B cell (primary cell): ENCODE data around the gene BPIFB6. TPM values are rescaled to one million over a fixed set of nuclear protein-coding genes. Genes with fewer than 3 reads are reported as not detected.

Experiments
- ATAC-seq: fragments of 200-7000 bp; cut with Tn5 transposase; one replicate; pipeline ENCODE4 v1.10.0; 2021; ENCODE audit warnings: low read depth, mild to moderate bottlenecking, moderate number of reproducible peaks, moderate library complexity
- CTCF ChIA-PET: fragments of 350-600 bp; sonication (Branson Sonifier 250); formaldehyde crosslinking; loops from one replicate; lab custom pipeline; 2021; ENCODE audit warnings: antibody characterized with exemption, inconsistent platforms; lab: Charles Lee
- POLR2A ChIA-PET: fragments of 350-600 bp; sonication (Branson Sonifier 250); formaldehyde crosslinking; loops from one replicate; lab custom pipeline; 2021; ENCODE audit warnings: antibody characterized with exemption; lab: Charles Lee
- DNase-seq: peaks from one replicate; pipeline ENCODE4 v3.0.0; 2013
- H2AFZ ChIP-seq: 2 replicates; pipeline ENCODE4 v1.6.1; 2012; ENCODE audit warnings: mild to moderate bottlenecking, low read depth, low read length; ENCODE audit not compliant: insufficient read depth, poor library complexity, severe bottlenecking
- H3K27ac ChIP-seq, 2 donors: 1 replicate in 1 of 2; 2 replicates in 1 of 2; pipeline ENCODE4 v1.5.1; 2012 to 2013; ENCODE audit warnings: low read length in 2 of 2, mild to moderate bottlenecking in 2 of 2, moderate library complexity in 1 of 2
- H3K27me3 ChIP-seq, 4 experiments: fragments of 200-600 bp in 1 of 4; sonication (generic) in 1 of 4; replicated peaks in 1 of 4; 1 replicate in 2 of 4; 2 replicates in 2 of 4; pipeline versions ENCODE4 v1.6.1 to v1.7.0; 2013 to 2016; ENCODE audit warnings: low read length in 3 of 4, mild to moderate bottlenecking in 2 of 4, mixed read lengths in 1 of 4, moderate library complexity in 1 of 4; ENCODE audit not compliant: insufficient read depth in 4 of 4, control insufficient read depth in 3 of 4; ENCODE audit errors: control extremely low read depth in 1 of 4
- H3K36me3 ChIP-seq, 2 experiments: replicated peaks in 1 of 2; 1 replicate in 1 of 2; 2 replicates in 1 of 2; pipeline versions ENCODE4 v1.6.1 to v1.7.1; 2013; ENCODE audit warnings: low read length in 1 of 2; ENCODE audit not compliant: insufficient read depth in 2 of 2, control insufficient read depth in 1 of 2; ENCODE audit errors: control extremely low read depth in 1 of 2, extremely low read depth in 1 of 2
- H3K4me1 ChIP-seq, 2 donors: fragments of 200-600 bp in 1 of 2; sonication (generic) in 1 of 2; 1 replicate in 1 of 2; 2 replicates in 1 of 2; pipeline versions ENCODE4 v1.5.1 to v1.6.1; 2013 to 2017; ENCODE audit warnings: low read length in 2 of 2; ENCODE audit not compliant: control insufficient read depth in 2 of 2, insufficient read depth in 2 of 2
- H3K4me2 ChIP-seq: replicated peaks from 2 replicates; pipeline ENCODE3; 2012; ENCODE audit warnings: mild to moderate bottlenecking, low read depth, low read length; ENCODE audit not compliant: poor library complexity, severe bottlenecking
- H3K4me3 ChIP-seq, 5 experiments: fragments of 200-600 bp in 1 of 5; sonication (generic) in 1 of 5; 1 replicate in 3 of 5; 2 replicates in 2 of 5; pipeline versions ENCODE4 v1.5.1 to v1.7.0; 2011 to 2016; ENCODE audit warnings: low read length in 4 of 5, mild to moderate bottlenecking in 4 of 5, low read depth in 2 of 5, control low read depth in 1 of 5, moderate library complexity in 1 of 5; ENCODE audit not compliant: insufficient read depth in 1 of 5; ENCODE audit errors: control extremely low read depth in 1 of 5, extremely low read depth in 1 of 5
- H3K79me2 ChIP-seq: fragments of 200-600 bp; sonication (generic); one replicate; pipeline ENCODE4 v1.6.0; 2016; ENCODE audit warnings: low read length; ENCODE audit not compliant: control insufficient read depth, insufficient read depth
- H3K9ac ChIP-seq: fragments of 200-600 bp; sonication (generic); 2 replicates; pipeline ENCODE4 v1.6.1; 2017; ENCODE audit warnings: mild to moderate bottlenecking, low read length, moderate library complexity
- H3K9me3 ChIP-seq, 3 donors: one replicate each; pipeline versions ENCODE4 v1.6.1 to v1.7.1; 2013; ENCODE audit warnings: low read length in 2 of 3; ENCODE audit not compliant: control insufficient read depth in 2 of 3, insufficient read depth in 1 of 3; ENCODE audit errors: control extremely low read depth in 1 of 3
- H4K20me1 ChIP-seq: 2 replicates; pipeline ENCODE4 v1.6.0; 2012; ENCODE audit warnings: mild to moderate bottlenecking, low read length; ENCODE audit not compliant: insufficient read depth, control insufficient read depth, poor library complexity, severe bottlenecking
- H3K27ac Mint-ChIP-seq: one replicate; pipeline ENCODE4 v1.8.0; 2021; ENCODE audit warnings: mixed read lengths
- H3K27me3 Mint-ChIP-seq: one replicate; pipeline ENCODE4 v1.8.0; 2021; ENCODE audit warnings: mixed read lengths
- H3K4me1 Mint-ChIP-seq: one replicate; pipeline ENCODE4 v1.8.0; 2021; ENCODE audit warnings: mixed read lengths
- H3K4me3 Mint-ChIP-seq: one replicate; pipeline ENCODE4 v1.8.0; 2021; ENCODE audit warnings: mixed read lengths
- H3K9me3 Mint-ChIP-seq: one replicate; pipeline ENCODE4 v1.8.0; 2022; ENCODE audit warnings: mixed read lengths; ENCODE audit not compliant: insufficient read depth
- EZH2 ChIP-seq: IDR thresholded peaks from 2 replicates; pipeline ENCODE4 v1.6.1; 2012; ENCODE audit warnings: borderline replicate concordance, low read depth, mild to moderate bottlenecking, moderate library complexity, low read length; ENCODE audit not compliant: insufficient read depth, poor library complexity, severe bottlenecking
- WGBS: methylation state at CpG from one replicate; pipeline ENCODE4 v1.1.5; 2013; ENCODE audit warnings: missing lambda C conversion rate; ENCODE audit not compliant: insufficient coverage; 5-methylcytosine and 5-hydroxymethylcytosine counted together
- intact Hi-C: fragments of 100-400 bp; cut with micrococcal nuclease; formaldehyde crosslinking; loops from one replicate; pipeline ENCODE4 v1.10.0; 2022
- polyA plus RNA-seq: library from polyadenylated mRNA; depleted of rRNA; stranded (reverse); fragments of >200 nt; gene quantifications from 2 replicates; pipeline ENCODE4 v1.2.3, GENCODE V29; 2012
- total RNA-seq, 2 donors: library from RNA; stranded (reverse); fragments of 120-200 nt in 1 of 2; gene quantifications; 1 replicate in 1 of 2; 2 replicates in 1 of 2; pipeline versions ENCODE4 v1.2.3 to v1.2.4, GENCODE V29; 2013 to 2022
- TF ChIP-seq, protein P1 (sequence below): fragments of 200-600 bp; IDR thresholded peaks from one replicate; pipeline ENCODE4 v1.8.0; 2022; ENCODE audit warnings: antibody characterized with exemption, mild to moderate bottlenecking

BPIFB6 gene
- total and polyA plus RNA-seq, 2 donors (not counting 1 experiment from before 2014, with no cell fraction given), result not detected

DNA sequence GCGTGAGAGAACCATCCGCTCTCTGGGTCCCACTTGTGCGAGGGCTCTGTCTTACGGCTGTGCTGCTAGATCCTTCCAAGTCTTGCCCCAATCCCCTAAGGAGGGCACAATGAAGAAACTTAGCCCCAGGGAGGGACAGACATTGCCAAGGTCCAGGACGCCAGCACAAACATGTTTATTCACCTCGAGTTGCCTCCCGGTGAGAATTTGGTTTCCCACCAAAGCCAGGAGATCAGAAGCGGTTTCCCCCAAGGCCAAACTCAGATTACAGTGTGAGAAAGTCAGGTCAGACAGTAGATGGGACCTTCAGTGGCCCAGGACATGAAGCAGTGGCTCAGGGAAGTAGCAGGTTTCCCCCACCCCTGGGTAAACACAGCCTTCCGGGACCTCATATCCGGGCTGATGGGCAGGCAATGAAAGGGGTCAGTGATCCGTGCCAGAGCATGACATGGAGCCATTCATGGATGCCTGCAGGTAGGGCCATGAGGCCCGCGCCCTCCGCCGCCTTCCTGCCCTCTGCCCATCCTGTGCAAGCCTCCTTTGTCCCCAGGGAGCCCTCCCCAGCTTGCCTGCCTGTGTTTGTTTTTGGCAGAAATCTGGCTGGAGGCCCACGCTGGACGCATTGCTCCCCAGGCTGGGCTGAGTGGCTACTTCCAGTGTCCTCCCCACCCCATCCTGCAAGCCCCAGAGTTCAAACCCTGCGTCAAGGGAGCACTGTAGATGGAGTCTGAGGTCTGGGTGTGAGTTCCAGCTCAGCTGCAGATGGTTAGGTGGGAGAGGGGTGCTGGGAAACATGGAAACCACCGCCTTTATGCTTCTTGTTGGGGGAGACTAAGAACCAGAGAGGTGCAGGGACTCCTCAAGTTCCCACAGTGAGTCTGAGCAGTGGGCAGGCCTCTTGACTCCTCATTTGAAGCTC lies 22.0 kb upstream of the BPIFB6 start:
- Histone ChIP-seq H3K36me3 (no peaks in the 10 kb centered on the region), H3K4me3 (no peak overlapping the region), H4K20me1 (no peaks in the 10 kb centered on the region), H3K4me2 (no peak overlapping the region), H3K9me3 (peaks cover 0 to 13% (median 7%) of the 10 kb centered on the region in 3 donors), H3K4me1 (no peaks in the 10 kb centered on the region), H3K27ac (no peak overlapping the region), H2AFZ (peak overlapping the region; percentile 16), H3K79me2 (no peaks in the 10 kb centered on the region), H3K27me3 (no peaks in the 10 kb centered on the region), H3K9ac (no peak overlapping the region)
- DNase-seq (no peak), ATAC-seq (no peak)
- peaks cover 2% of the 10 kb centered on the region for H3K4me1 Mint-ChIP-seq
- POLR2A ChIA-PET, result no interaction called here
- peaks cover 4% of the 10 kb centered on the region for H3K9me3 Mint-ChIP-seq
- CTCF ChIA-PET, result no interaction called here
- intact Hi-C loops, result no loop called here
- TF ChIP-seq, protein P1, sequence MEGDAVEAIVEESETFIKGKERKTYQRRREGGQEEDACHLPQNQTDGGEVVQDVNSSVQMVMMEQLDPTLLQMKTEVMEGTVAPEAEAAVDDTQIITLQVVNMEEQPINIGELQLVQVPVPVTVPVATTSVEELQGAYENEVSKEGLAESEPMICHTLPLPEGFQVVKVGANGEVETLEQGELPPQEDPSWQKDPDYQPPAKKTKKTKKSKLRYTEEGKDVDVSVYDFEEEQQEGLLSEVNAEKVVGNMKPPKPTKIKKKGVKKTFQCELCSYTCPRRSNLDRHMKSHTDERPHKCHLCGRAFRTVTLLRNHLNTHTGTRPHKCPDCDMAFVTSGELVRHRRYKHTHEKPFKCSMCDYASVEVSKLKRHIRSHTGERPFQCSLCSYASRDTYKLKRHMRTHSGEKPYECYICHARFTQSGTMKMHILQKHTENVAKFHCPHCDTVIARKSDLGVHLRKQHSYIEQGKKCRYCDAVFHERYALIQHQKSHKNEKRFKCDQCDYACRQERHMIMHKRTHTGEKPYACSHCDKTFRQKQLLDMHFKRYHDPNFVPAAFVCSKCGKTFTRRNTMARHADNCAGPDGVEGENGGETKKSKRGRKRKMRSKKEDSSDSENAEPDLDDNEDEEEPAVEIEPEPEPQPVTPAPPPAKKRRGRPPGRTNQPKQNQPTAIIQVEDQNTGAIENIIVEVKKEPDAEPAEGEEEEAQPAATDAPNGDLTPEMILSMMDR, result no peak
- no peak for TF ChIP-seq EZH2
- H3K4me3 Mint-ChIP-seq, result no peak overlapping the region
- no peaks in the 10 kb centered on the region for H3K27me3 Mint-ChIP-seq
- H3K27ac Mint-ChIP-seq, result no peak overlapping the region
- 78% methylated on average over 16 of the region's 19 CpGs for WGBS

DNA sequence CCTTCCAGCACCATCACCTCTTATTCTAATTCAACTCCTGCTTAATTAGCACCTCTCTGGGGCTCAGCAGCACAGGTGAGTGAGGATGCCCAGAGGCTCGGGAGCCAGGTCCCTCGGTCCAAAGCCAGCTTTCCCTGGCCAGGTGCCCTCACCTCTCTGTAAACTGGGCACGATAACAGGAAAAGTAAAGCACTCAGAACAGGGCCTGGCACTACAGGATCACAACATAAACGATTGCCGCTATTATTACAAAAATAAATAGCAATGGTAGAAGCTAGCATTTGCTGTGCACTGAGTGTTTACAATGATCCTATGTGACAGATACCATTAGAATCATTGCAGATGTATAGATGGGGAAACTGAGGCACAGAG lies 21.3 kb upstream of the BPIFB6 start:
- no peak overlapping the region for H3K9ac ChIP-seq
- H3K4me1 ChIP-seq, result no peaks in the 10 kb centered on the region
- ChIA-PET POLR2A (no interaction called here), CTCF (no interaction called here)
- H3K4me1 Mint-ChIP-seq, result peaks cover 2% of the 10 kb centered on the region
- H3K27ac Mint-ChIP-seq, result no peak overlapping the region
- H3K27me3 ChIP-seq, result no peaks in the 10 kb centered on the region
- intact Hi-C loops, result no loop called here
- no peak overlapping the region for H3K4me3 ChIP-seq
- no peaks in the 10 kb centered on the region for H3K36me3 ChIP-seq
- peaks cover 0 to 9% (median 5%) of the 10 kb centered on the region in 3 donors for H3K9me3 ChIP-seq
- H3K9me3 Mint-ChIP-seq, result peaks cover 3% of the 10 kb centered on the region
- WGBS, result 96% methylated on average over 3 of the region's 5 CpGs
- no peak overlapping the region for H2AFZ ChIP-seq
- no peaks in the 10 kb centered on the region for H3K79me2 ChIP-seq
- TF ChIP-seq, protein P1, result no peak
- no peak for TF ChIP-seq EZH2
- no peak overlapping the region for H3K4me3 Mint-ChIP-seq
- no peak overlapping the region for H3K27ac ChIP-seq
- DNase-seq, result no peak
- no peak for ATAC-seq
- H3K27me3 Mint-ChIP-seq, result no peaks in the 10 kb centered on the region
- H3K4me2 ChIP-seq, result no peak overlapping the region
- no peaks in the 10 kb centered on the region for H4K20me1 ChIP-seq
